Panc1 (cell line): ENCODE data around the gene POFUT1. TPM values are rescaled to one million over a fixed set of nuclear protein-coding genes. Genes with fewer than 3 reads are reported as not detected.

Experiments
- ATAC-seq: fragments of 200-7000 bp; cut with Tn5 transposase; 2 replicates; pipeline ENCODE4 v1.9.1; 2020; ENCODE audit warnings: mild to moderate bottlenecking, moderate library complexity
- BruUV-seq: library from RNA; stranded (reverse); fragments of 400-500 nt; replicated peaks from 2 replicates; lab custom pipeline; 2021; lab: Mats Ljungman, UMichigan
- CTCF ChIA-PET: fragments of 300-600 bp; sonication (Branson Sonifier 250); formaldehyde crosslinking; loops from one replicate; lab custom pipeline; 2022; ENCODE audit warnings: antibody characterized with exemption; lab: Charles Lee
- POLR2A ChIA-PET: fragments of 300-600 bp; sonication (Branson Sonifier 250); formaldehyde crosslinking; loops from one replicate; lab custom pipeline; 2022; ENCODE audit warnings: antibody characterized with exemption; lab: Charles Lee
- DNase-seq: peaks from one replicate; pipeline ENCODE4 v3.0.0-alpha.2; 2010; ENCODE audit warnings: low read depth, low spot score
- H3K27ac ChIP-seq: 2 replicates; pipeline ENCODE4 v1.5.1; 2011; ENCODE audit warnings: mild to moderate bottlenecking, low read length, inconsistent platforms
- H3K27me3 ChIP-seq: fragments of 200-500 bp; sonication (Bioruptor generic); 2 replicates; pipeline ENCODE4 v1.6.0; 2014; ENCODE audit warnings: low read length, inconsistent platforms; ENCODE audit not compliant: control insufficient read depth, insufficient read depth
- H3K36me3 ChIP-seq: fragments of 200-500 bp; sonication (Bioruptor generic); 2 replicates; pipeline ENCODE4 v1.5.1; 2014; ENCODE audit warnings: inconsistent platforms, mild to moderate bottlenecking, low read length, moderate library complexity; ENCODE audit not compliant: control insufficient read depth, insufficient read depth
- H3K4me1 ChIP-seq: 2 replicates; pipeline ENCODE4 v1.5.1; 2011; ENCODE audit warnings: inconsistent platforms, mild to moderate bottlenecking, low read length, moderate library complexity; ENCODE audit not compliant: control insufficient read depth, insufficient read depth
- H3K4me3 ChIP-seq, 2 experiments: 2 replicates each; pipeline ENCODE4 v1.5.1; 2011 to 2012; ENCODE audit warnings: low read depth in 2 of 2, low read length in 2 of 2, mild to moderate bottlenecking in 2 of 2, inconsistent platforms in 1 of 2, moderate library complexity in 1 of 2
- H3K9me3 ChIP-seq: fragments of 200-500 bp; sonication (Bioruptor generic); 2 replicates; pipeline ENCODE4 v1.5.1; 2014; ENCODE audit warnings: low read depth, mild to moderate bottlenecking, inconsistent platforms, low read length, moderate library complexity; ENCODE audit not compliant: control insufficient read depth, insufficient read depth
- POLR2AphosphoS5 ChIP-seq: IDR thresholded peaks from 2 replicates; pipeline ENCODE4 v1.6.1; 2012; ENCODE audit warnings: mild to moderate bottlenecking, low read depth, low read length, moderate library complexity
- SIN3A ChIP-seq: IDR thresholded peaks from 2 replicates; pipeline ENCODE4 v1.6.1; 2012; ENCODE audit warnings: low read depth, mild to moderate bottlenecking, low read length, moderate library complexity, borderline replicate concordance; ENCODE audit not compliant: insufficient read depth
- TCF7L2 ChIP-seq: IDR thresholded peaks from 2 replicates; pipeline ENCODE4 v1.6.1; 2011; ENCODE audit warnings: mild to moderate bottlenecking, low read depth, low read length, inconsistent platforms
- in situ Hi-C: cut with HindIII; loops from 2 replicates; pipeline ENCODE4 v1.10.0; 2016; ENCODE audit warnings: low sequenced_read_pairs, low pct_unique_long_range_greater_than_20kb
- intact Hi-C: fragments of 100-400 bp; cut with micrococcal nuclease; formaldehyde crosslinking; loops from one replicate; pipeline ENCODE4 v1.10.0; 2022; ENCODE audit not compliant: unreplicated experiment
- total RNA-seq: library from RNA; stranded (reverse); gene quantifications from one replicate; pipeline ENCODE4 v1.2.1, GENCODE V29; 2021; ENCODE audit not compliant: unreplicated experiment
- TF ChIP-seq, protein P1 (sequence below): fragments of 450-650 bp; IDR thresholded peaks from 2 replicates; pipeline ENCODE4 v1.5.1; 2017; ENCODE audit warnings: mild to moderate bottlenecking
- TF ChIP-seq, protein P2 (sequence below), 2 experiments: IDR thresholded peaks; 2 replicates each; pipeline ENCODE4 v1.6.1; 2011 to 2012; ENCODE audit warnings: low read depth in 2 of 2, control low read depth in 1 of 2, low read length in 1 of 2, mild to moderate bottlenecking in 1 of 2, moderate library complexity in 1 of 2; ENCODE audit not compliant: insufficient read depth in 1 of 2

POFUT1 gene
- total RNA-seq, 1 experiment from 2014 or later, result 138 TPM

DNA sequence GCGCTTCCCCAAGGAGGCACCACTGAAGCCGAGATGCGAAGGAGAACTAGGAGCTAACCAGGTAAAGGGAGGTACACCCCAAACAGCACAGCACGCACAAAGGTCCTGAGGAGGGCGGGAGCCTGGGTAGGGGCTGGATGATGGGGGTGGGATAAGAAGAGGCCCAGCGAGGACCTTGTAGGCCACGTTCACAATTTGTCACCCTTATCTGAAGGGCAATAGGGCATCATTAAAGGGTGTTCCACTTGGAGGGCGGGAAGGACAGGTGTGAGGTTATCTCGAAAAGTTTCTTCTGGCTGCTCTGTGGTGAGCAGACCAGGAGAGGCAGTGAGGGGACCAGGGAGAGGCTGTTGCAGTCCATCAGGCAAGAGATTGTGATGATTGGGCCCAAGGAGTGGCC lies 25.6 kb downstream of the POFUT1 start:
- TF ChIP-seq, protein P1, sequence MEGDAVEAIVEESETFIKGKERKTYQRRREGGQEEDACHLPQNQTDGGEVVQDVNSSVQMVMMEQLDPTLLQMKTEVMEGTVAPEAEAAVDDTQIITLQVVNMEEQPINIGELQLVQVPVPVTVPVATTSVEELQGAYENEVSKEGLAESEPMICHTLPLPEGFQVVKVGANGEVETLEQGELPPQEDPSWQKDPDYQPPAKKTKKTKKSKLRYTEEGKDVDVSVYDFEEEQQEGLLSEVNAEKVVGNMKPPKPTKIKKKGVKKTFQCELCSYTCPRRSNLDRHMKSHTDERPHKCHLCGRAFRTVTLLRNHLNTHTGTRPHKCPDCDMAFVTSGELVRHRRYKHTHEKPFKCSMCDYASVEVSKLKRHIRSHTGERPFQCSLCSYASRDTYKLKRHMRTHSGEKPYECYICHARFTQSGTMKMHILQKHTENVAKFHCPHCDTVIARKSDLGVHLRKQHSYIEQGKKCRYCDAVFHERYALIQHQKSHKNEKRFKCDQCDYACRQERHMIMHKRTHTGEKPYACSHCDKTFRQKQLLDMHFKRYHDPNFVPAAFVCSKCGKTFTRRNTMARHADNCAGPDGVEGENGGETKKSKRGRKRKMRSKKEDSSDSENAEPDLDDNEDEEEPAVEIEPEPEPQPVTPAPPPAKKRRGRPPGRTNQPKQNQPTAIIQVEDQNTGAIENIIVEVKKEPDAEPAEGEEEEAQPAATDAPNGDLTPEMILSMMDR, result no peak
- no peak for TF ChIP-seq POLR2AphosphoS5
- no peak for TF ChIP-seq SIN3A
- TF ChIP-seq TCF7L2, result no peak
- TF ChIP-seq, protein P2, sequence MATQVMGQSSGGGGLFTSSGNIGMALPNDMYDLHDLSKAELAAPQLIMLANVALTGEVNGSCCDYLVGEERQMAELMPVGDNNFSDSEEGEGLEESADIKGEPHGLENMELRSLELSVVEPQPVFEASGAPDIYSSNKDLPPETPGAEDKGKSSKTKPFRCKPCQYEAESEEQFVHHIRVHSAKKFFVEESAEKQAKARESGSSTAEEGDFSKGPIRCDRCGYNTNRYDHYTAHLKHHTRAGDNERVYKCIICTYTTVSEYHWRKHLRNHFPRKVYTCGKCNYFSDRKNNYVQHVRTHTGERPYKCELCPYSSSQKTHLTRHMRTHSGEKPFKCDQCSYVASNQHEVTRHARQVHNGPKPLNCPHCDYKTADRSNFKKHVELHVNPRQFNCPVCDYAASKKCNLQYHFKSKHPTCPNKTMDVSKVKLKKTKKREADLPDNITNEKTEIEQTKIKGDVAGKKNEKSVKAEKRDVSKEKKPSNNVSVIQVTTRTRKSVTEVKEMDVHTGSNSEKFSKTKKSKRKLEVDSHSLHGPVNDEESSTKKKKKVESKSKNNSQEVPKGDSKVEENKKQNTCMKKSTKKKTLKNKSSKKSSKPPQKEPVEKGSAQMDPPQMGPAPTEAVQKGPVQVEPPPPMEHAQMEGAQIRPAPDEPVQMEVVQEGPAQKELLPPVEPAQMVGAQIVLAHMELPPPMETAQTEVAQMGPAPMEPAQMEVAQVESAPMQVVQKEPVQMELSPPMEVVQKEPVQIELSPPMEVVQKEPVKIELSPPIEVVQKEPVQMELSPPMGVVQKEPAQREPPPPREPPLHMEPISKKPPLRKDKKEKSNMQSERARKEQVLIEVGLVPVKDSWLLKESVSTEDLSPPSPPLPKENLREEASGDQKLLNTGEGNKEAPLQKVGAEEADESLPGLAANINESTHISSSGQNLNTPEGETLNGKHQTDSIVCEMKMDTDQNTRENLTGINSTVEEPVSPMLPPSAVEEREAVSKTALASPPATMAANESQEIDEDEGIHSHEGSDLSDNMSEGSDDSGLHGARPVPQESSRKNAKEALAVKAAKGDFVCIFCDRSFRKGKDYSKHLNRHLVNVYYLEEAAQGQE (IDR thresholded peaks at IDR 0.05; ENCODE audit: insufficient read depth in 1 of 2, low read depth in 2 of 2, low read length in 1 of 2), result no peak
- ATAC-seq (no peak), DNase-seq (no peak)
- Histone ChIP-seq H3K36me3 (peaks cover 29% of the 10 kb centered on the region), H3K27me3 (no peaks in the 10 kb centered on the region), H3K4me3 (no peak overlapping the region), H3K27ac (no peak overlapping the region), H3K9me3 (no peaks in the 10 kb centered on the region), H3K4me1 (no peaks in the 10 kb centered on the region)
- ChIA-PET POLR2A (interaction anchor here (0.7 kb wide), 1 partner anchor 140 kb away, joined by 3 read pairs; no protein-coding TSS in a partner anchor), CTCF (interaction anchor here (0.6 kb wide), 2 partner anchors 10 to 115 kb away, joined by 3 to 4 read pairs; no protein-coding TSS in a partner anchor)
- in situ Hi-C loops, result no loop called here
- intact Hi-C loops, result no loop called here
- BruUV-seq, result no TSS peak

DNA sequence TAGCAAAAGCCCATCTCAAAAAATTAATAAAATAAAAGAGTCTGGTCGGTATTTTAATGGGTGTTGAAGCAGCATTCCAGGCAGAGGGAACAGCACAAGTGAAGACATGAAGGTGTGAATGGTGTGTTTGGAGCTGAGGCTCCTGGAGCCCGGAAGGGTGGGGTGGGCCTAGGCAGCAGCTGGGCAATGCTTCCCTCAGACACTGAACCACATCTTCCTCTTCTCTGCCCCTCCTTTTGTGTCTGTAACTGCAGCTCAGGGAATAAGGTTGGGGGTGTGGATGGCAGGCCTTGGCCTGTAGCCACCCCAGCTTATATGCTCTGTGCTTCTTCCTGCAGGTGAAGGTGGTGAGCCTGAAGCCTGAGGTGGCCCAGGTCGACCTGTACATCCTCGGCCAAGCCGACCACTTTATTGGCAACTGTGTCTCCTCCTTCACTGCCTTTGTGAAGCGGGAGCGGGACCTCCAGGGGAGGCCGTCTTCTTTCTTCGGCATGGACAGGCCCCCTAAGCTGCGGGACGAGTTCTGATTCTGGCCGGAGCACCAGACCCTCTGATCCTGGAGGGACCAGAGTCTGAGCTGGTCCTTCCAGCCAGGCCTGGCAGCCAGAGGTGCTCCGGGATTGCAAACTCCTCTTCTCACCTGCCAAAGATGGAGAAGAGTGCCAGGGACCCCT lies 26.6 kb downstream of the POFUT1 start:
- no peak overlapping the region for H3K27ac ChIP-seq
- intact Hi-C loops (no loop called here), in situ Hi-C loops (no loop called here)
- no peaks in the 10 kb centered on the region for H3K4me1 ChIP-seq
- H3K4me3 ChIP-seq, result no peak overlapping the region
- no peaks in the 10 kb centered on the region for H3K27me3 ChIP-seq
- BruUV-seq, result no TSS peak
- CTCF ChIA-PET, result no interaction called here
- POLR2A ChIA-PET, result interaction anchor here (0.6 to 0.7 kb wide), 2 partner anchors 66 to 141 kb away, joined by 3 to 9 read pairs; no protein-coding TSS in a partner anchor
- H3K36me3 ChIP-seq, result peaks cover 25% of the 10 kb centered on the region
- no peaks in the 10 kb centered on the region for H3K9me3 ChIP-seq
- DNase-seq (no peak), ATAC-seq (no peak)
- TF ChIP-seq TCF7L2 (no peak), SIN3A (no peak), POLR2AphosphoS5 (no peak)
- TF ChIP-seq, protein P1, result no peak
- TF ChIP-seq, protein P2 (IDR thresholded peaks at IDR 0.05; ENCODE audit: insufficient read depth in 1 of 2, low read depth in 2 of 2, low read length in 1 of 2), result no peak
